ENCODE results near the gene KCNJ15.

Gene KCNJ15

GRCh38 chr21:38258521-38259485 lies 2.0 kb downstream of the KCNJ15 start:
- no peak overlapping the region for H3K4me3 ChIP-seq (replicated peaks in 1 of 2; ENCODE audit: low read depth in 2 of 2, low read length in 2 of 2)

GRCh38 chr21:38259665-38260064 lies 2.9 kb downstream of the KCNJ15 start:
- no peak for DNase-seq (ENCODE audit: low read depth in 2 of 2)
- no peak for TF ChIP-seq CTCF (IDR thresholded peaks at IDR 0.05; ENCODE audit: low read depth, low read length)
- no peak overlapping the region for H3K4me3 ChIP-seq (replicated peaks in 1 of 2; ENCODE audit: low read depth in 2 of 2, low read length in 2 of 2)

More at GRCh38 chr21:38258521-38259485, 2.0 kb downstream of the KCNJ15 start:
- peak; percentile 95 for DNase-seq (ENCODE audit: low read depth in 2 of 2)
- no peak for TF ChIP-seq CTCF (IDR thresholded peaks at IDR 0.05; ENCODE audit: low read depth, low read length)

- TF ChIP-seq CTCF (IDR thresholded peaks at IDR 0.05; ENCODE audit: low read depth, low read length): no peak
- DNase-seq (ENCODE audit: low read depth in 2 of 2): no peak
- no peak overlapping the region for H3K4me3 ChIP-seq (replicated peaks in 1 of 2; ENCODE audit: low read depth in 2 of 2, low read length in 2 of 2)
Measured at GRCh38 chr21:38260426-38260825, 3.6 kb downstream of the KCNJ15 start.

GRCh38 chr21:38261851-38262250 lies 5.1 kb downstream of the KCNJ15 start:
- no peak for TF ChIP-seq CTCF (IDR thresholded peaks at IDR 0.05; ENCODE audit: low read depth, low read length)
- no peak overlapping the region for H3K4me3 ChIP-seq (replicated peaks in 1 of 2; ENCODE audit: low read depth in 2 of 2, low read length in 2 of 2)
- peak in 1 of 2 donors; percentile 73 for DNase-seq (ENCODE audit: low read depth in 2 of 2)

GRCh38 chr21:38263493-38263892 lies 6.7 kb downstream of the KCNJ15 start:
- no peak overlapping the region for H3K4me3 ChIP-seq (replicated peaks in 1 of 2; ENCODE audit: low read depth in 2 of 2, low read length in 2 of 2)
- peak; percentile 72 to 97 for DNase-seq (ENCODE audit: low read depth in 2 of 2)
- TF ChIP-seq CTCF (IDR thresholded peaks at IDR 0.05; ENCODE audit: low read depth, low read length): no peak

- no peak overlapping the region for H3K4me3 ChIP-seq (replicated peaks in 1 of 2; ENCODE audit: low read depth in 2 of 2, low read length in 2 of 2)
- no peak for DNase-seq (ENCODE audit: low read depth in 2 of 2)
- TF ChIP-seq CTCF (IDR thresholded peaks at IDR 0.05; ENCODE audit: low read depth, low read length): no peak
Measured at GRCh38 chr21:38264571-38264970, 7.8 kb downstream of the KCNJ15 start.

Data from cardiac fibroblast (primary cell).